Left colon (tissue), 2 donors: ENCODE measurements around the gene P2RY6. TPM values are rescaled to one million over a fixed set of nuclear protein-coding genes. Genes with fewer than 3 reads are reported as not detected.
A peak's percentile ranks its signal among the peaks of the same experiment; 100 is the strongest.
"Not testable (repeated sequence)": the region's sequence is repeated elsewhere in the genome, so short reads cannot be mapped to it uniquely, and the experiment has no call there.

ENCODE experiments used
- ATAC-seq: fragments of 200-7000 bp; cut with Tn5 transposase; one replicate; pipeline ENCODE4 v1.9.1; 2020; ENCODE audit warnings: mild to moderate bottlenecking, moderate library complexity
- DNase-seq, 2 donors: peaks; one replicate each; pipeline ENCODE4 v3.0.0-alpha.2; 2020
- intact Hi-C, 2 donors: fragments of 100-400 bp; cut with DNase I in 1 of 2; cut with micrococcal nuclease in 1 of 2; formaldehyde crosslinking; loops; one replicate each; pipeline versions ENCODE4 v1.11.2 to v1.14.0; 2022; cut with DNase I, micrococcal nuclease
- total RNA-seq, 2 donors: library from RNA; stranded (reverse); fragmentation: NEBNext Ultra II Directional; extraction: Animal tissue kit (Norgen Biotek cat#: 25700); gene quantifications; one replicate each; pipeline ENCODE4 v1.2.1, GENCODE V29; 2021
- donor health status: DM: no; HTN: no; CAD: no.
- donor health status: DM: yes; HTN: yes; CAD: no.

Gene P2RY6
- total RNA-seq, 2 donors from 2014 or later: 1.5 to 1.8 TPM

DNA sequence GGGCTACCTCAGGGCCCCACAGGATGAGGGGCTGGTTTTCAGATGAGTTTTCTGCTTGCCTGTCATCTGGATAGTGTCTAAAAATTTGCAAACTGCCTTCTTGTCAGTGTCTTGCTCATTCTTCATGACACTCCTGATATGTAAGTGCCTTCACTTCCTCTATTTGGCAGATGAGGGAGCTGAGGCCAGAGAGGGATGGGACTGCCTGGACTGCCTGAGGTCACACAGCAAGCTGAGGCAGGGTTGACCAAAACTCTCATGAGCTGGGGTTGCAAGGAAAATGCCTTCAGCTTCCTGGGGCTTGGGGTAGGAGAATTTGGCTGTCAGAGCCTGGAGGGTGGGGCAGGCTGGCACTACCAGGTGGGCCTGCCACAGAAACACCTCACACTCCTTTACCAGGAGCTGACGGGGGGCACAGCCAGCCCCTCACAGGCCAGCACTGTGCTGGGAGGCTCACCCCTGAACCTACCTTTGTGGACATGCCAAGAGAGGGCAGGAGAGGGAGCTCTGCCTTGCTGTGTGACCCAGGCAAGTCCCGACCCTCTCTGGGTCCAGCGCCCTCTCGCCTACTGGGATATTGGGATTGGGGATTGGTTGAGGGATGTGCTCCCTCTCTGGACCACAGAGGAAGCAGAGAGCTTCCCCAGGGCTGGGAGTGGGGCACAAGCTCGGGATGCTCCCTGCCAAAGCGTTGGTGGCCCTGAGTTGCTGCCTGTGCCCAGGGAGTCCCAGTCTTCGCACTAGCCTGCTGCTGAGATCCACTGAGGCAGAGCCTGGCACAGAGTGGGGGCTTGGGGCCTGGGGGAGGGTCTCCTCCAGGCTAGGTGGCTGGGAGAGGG is 1.9 kb upstream of the P2RY6 start:
- DNase-seq (no peak), ATAC-seq (peak; percentile 29)
- intact Hi-C loops: no loop called here

DNA sequence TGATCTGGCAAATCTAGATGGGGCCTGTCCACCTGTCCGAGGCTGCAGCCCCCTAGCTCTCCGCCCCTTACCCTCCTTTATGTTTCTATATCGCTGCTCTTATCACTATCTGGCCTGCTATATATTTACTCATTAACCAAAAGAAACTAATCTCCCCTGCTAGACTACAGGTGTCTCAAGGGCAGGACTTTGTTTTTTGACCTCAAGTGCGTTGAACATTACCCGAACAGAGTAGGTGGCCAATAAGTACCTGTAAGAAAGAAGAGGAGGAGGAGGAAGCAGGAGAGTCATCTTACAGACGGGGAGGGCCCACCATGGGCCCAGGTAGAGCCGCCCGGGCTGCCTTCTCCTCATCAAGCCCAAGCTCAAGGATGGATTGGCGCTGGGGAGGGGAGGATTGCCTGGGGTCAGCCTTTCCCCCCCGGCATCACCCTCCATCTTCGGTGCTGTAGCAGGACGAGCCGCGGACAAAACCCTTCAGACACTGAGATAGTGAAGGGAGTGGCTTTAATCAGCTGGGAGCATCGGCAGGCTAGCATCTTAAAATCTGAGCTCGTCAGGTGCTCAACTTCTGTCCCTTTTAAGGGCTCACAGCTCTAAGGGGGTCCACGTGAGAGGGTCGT is 1.2 kb upstream of the P2RY6 start:
- DNase-seq: no peak
- intact Hi-C loops: no loop called here
- peak; percentile 59 for ATAC-seq

DNA sequence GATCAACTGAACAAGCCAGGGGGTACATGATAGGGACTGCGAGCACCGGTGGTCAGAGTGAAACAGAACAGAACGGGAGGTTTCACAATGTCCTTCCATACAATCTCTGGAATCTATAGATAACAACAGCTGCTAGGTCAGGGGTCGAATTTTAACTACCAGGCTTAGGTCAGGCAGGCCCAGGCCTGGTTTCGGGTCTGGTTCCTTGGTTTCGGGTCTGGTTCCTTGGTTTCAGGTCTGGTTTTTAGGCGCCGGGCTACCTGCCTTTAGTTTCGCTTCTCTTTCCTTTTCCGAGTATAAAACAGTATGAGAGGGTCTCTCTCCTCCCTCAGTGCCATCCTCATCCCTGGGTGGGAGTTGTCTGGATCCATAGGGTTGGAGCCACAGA is 666 bp upstream of the P2RY6 start:
- DNase-seq, ATAC-seq, intact Hi-C loops: not testable (repeated sequence)

DNA sequence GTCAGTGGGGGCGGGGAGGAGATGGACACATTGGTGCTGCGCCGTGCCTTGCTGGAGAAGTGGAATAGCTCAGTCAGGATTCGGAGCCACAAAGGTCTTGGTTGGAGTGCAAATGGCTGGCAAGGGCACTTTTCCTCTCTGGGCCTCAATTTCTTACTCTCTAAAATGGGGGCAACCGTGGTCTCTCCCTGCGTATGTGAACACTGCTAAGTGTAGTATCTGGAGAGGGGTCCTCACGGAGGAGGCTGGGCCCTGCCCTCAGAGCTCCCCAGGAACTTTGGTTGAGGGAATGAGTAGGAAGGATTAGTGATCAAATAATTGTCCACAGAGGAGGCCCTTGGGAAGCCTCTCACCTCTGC is 521 bp downstream of the P2RY6 start:
- DNase-seq (no peak), ATAC-seq (no peak)
- intact Hi-C loops: no loop called here

- DNase-seq: no peak
Measured at GRCh38 chr11:73273222-73273895, 1.2 kb downstream of the P2RY6 start.

GRCh38 chr11:73274191-73274590 is 2.1 kb downstream of the P2RY6 start:
- intact Hi-C loops, DNase-seq, ATAC-seq: not testable (repeated sequence)

More at GRCh38 chr11:73273222-73273895, 1.2 kb downstream of the P2RY6 start:
- ATAC-seq: no peak
- intact Hi-C loops: no loop called here

DNA sequence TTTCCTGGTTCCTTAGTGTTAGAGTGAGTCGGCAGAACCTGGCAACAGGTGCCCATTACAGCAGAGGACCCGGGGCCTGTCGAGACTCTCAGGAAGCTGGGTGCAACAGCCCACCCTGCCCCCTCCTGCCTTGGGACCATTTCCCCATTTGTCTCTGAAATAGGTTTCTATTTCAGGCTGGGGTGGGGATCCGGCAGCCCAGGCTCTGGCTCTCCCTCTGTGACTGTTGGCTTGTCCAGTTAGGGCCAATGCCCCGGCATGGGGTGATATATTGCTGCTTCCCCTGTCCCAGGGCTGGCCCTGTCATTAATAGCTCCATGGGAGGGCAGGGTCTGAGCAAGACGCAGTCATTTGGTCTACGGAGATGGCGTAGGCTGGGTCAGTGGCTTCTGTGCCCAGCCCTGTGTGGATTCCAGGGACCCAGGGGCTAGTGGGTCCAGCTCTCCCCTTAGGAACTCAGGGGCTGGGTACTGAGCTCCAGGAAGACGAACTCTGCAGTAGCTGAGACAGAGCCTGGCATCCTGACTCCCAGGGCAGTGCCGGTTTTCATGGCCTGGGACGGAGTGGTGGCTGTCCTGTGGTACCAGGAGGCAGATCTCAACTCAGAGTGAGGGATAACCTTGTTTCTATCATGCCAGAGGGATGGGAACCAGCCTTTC is 2.7 kb downstream of the P2RY6 start:
- intact Hi-C loops: no loop called here

DNA sequence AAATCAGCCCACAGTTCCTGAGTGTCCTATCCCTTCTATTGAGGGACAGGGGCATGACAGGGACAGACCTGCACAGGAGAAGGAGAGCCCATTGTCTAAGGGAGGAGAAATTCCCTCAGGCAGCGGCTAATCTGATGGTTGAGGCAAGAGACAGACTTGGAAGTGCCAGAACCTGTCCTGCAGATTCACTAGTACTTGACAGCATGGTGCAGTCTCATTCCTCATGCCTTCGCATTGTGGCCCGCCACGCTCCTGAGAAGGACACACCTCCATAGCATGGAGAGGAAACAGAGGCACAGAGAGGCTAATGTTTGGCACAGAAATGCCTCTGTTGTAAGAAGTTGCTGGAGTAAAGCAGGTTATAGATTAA is 3.2 kb downstream of the P2RY6 start:
- intact Hi-C loops: no loop called here
- ATAC-seq: no peak
- no peak for DNase-seq

More for the DNA sequence above, 2.7 kb downstream of the P2RY6 start:
- ATAC-seq (no peak), DNase-seq (no peak)

GRCh38 chr11:73277467-73277866 is 5.3 kb downstream of the P2RY6 start:
- ATAC-seq: no peak
- intact Hi-C loops: no loop called here

GRCh38 chr11:73280626-73281025 is 8.5 kb downstream of the P2RY6 start:
- intact Hi-C loops: no loop called here
- ATAC-seq: peak; percentile 8
- DNase-seq: no peak

More at GRCh38 chr11:73277467-73277866, 5.3 kb downstream of the P2RY6 start:
- no peak for DNase-seq

DNA sequence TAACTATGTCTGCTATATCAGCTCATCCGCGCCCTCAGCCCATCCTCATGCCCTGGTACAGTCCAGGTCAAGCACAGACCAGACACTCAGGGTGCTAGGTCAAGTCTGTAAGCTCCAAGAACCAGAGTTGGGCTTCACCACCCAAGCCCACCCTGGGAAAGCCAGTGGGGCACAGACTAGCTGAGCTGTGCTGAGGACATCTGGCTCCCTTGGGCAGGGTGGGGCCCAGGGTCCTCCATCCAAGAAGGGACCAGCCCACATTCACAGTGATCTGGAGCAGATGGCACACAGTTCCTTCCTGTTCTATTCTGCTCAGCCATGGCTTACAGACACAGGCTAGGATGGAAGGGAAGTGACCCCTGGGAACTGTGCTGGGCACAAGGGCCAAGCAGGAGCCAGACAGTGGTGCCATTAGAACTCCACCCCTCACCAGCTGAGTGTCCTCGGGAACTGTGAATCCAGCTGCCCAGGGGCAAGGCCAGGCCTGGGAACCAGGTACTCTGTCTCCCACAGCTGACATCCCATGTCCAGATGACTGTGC is 9.1 kb downstream of the P2RY6 start:
- intact Hi-C loops: no loop called here
- ATAC-seq: no peak
- no peak for DNase-seq

DNA sequence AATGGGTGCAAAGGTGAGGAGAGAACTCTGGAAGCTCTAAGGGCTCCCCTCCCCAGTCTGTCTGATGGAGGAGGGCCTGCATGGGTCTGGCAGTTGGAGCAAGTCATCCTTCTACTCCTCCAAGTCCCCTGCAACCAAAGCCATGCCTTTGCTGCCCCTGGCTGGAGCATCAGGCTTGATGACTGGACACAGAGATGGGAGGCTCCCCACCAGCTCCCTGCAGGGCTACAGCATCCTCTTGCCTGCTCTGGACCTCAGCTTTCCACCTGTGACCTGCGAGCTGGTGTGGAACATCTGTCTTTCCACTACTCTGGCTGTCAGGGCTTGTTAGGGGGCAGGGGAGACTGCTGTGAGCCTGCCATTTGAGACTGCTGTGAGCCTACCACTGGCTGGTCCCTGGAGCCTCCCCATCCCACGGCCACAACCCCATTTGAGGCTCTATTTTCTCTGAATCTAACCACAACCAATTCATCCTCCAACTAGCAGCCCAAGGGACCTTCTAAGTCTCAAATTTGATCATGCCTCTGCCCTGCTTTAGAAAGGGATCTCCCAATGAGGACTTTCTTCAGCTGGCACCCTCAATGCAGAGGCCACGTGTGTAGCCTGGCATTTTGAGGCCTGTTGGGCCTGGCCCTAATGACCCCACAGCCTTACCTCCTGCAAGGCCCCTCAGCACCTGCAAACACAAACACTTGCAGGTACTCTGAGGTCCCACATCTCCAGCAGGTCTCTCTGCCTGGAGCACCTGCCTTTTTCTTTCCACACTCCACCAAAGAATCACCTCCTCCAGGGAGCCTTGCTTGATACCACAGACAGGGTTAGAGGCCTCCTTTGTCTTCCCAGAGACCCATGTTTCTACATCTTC is 9.9 kb downstream of the P2RY6 start:
- ATAC-seq (no peak), DNase-seq (peak in 1 of 2 donors; percentile 1)
- intact Hi-C loops: no loop called here

- intact Hi-C loops: no loop called here
Measured at GRCh38 chr11:73283276-73284000, 11.3 kb downstream of the P2RY6 start.

GRCh38 chr11:73284106-73284505 is 12.0 kb downstream of the P2RY6 start:
- intact Hi-C loops: no loop called here
- DNase-seq (no peak), ATAC-seq (no peak)

More at GRCh38 chr11:73283276-73284000, 11.3 kb downstream of the P2RY6 start:
- ATAC-seq (no peak), DNase-seq (peak in 1 of 2 donors; percentile 4)

GRCh38 chr11:73285721-73286120 is 13.6 kb downstream of the P2RY6 start:
- intact Hi-C loops: no loop called here
- ATAC-seq: no peak

DNA sequence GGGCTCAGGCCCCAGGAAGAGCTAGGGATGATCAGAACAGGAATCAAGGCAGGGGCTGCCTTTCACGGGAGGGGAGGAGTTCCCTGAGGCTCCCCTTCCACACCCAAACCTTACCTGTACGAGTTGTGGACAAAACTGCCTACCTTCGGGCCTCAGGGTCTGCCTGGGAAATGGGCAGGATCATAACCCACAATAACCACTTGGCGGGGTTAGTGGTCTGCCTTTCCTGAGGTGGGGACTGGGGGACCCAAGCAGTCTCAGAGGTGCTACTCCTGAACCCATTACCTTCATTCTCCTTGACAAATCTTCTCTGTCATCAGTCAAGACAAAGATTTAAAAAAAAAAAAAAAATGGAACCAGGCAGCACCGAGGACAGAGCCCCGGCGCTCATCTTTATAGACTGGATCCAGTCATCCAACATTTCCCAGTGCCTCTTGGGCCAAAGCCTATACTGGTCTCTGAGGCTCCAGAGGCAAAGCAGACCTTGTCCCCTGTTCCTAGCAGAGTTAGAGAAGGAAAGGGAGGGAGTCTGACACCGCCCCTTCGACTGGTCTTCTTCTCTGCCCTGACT is 14.2 kb downstream of the P2RY6 start:
- intact Hi-C loops: no loop called here
- no peak for ATAC-seq
- DNase-seq: peak in 1 of 2 donors; percentile 1

More at GRCh38 chr11:73285721-73286120, 13.6 kb downstream of the P2RY6 start:
- no peak for DNase-seq
